ENCODE data around the gene PLEKHG3. TPM values are rescaled to one million over a fixed set of nuclear protein-coding genes. Genes with fewer than 3 reads are reported as not detected.
A peak's percentile ranks its signal among the peaks of the same experiment; 100 is the strongest.

Gene PLEKHG3
- total RNA-seq, 1 experiment from 2014 or later, result 75.3 TPM

- no peak overlapping the region for H3K27ac Mint-ChIP-seq
Measured at GRCh38 chr14:64790478-64790877, 86.3 kb downstream of the PLEKHG3 start.

GRCh38 chr14:64792231-64792630 is 88.0 kb downstream of the PLEKHG3 start:
- POLR2A ChIA-PET, result interaction anchor here (0.5 kb wide), 1 partner anchor 257 kb away, joined by 3 read pairs; no protein-coding TSS in a partner anchor
- CTCF ChIA-PET, result interaction anchor here (1.0 to 3.4 kb wide), 6 partner anchors 8 to 100 kb away, joined by 3 to 21 read pairs (median 8); no protein-coding TSS in a partner anchor
- ATAC-seq (no peak), DNase-seq (ENCODE audit: low spot score) (no peak)
- peaks cover 14% of the 10 kb centered on the region for H3K4me1 Mint-ChIP-seq
- no peak overlapping the region for H3K4me3 Mint-ChIP-seq
- no peaks in the 10 kb centered on the region; the same call in 1 of the 2 replicates for H3K27me3 Mint-ChIP-seq (ENCODE audit: low read depth)
- TF ChIP-seq MAX (CRISPR knock-in tag; IDR thresholded peaks at IDR 0.05) (no peak), CDX4 (CRISPR knock-in tag; IDR thresholded peaks at IDR 0.05; ENCODE audit: borderline replicate concordance) (no peak), JAZF1 (CRISPR knock-in tag; IDR thresholded peaks at IDR 0.05) (no peak), CBFB (CRISPR knock-in tag; IDR thresholded peaks at IDR 0.05; ENCODE audit: low read depth) (no peak), SP1 (CRISPR knock-in tag; conservative IDR thresholded peaks at IDR 0.05) (no peak), AR (CRISPR knock-in tag; IDR thresholded peaks at IDR 0.05) (no peak)
- no peak overlapping the region for H3K27ac Mint-ChIP-seq
- H3K9me3 Mint-ChIP-seq, result no peaks in the 10 kb centered on the region
- H3K36me3 Mint-ChIP-seq, result no peaks in the 10 kb centered on the region

More at GRCh38 chr14:64790478-64790877, 86.3 kb downstream of the PLEKHG3 start:
- Mint-ChIP-seq H3K9me3 (no peaks in the 10 kb centered on the region), H3K4me1 (peaks cover 14% of the 10 kb centered on the region), H3K36me3 (no peaks in the 10 kb centered on the region), H3K27me3 (ENCODE audit: low read depth) (no peaks in the 10 kb centered on the region; the same call in 1 of the 2 replicates), H3K4me3 (no peak overlapping the region)
- ATAC-seq, result peak; percentile 83
- TF ChIP-seq IRF2 (CRISPR knock-in tag; IDR thresholded peaks at IDR 0.05; ENCODE audit: borderline replicate concordance, low read depth) (no peak), ZNF219 (CRISPR knock-in tag; IDR thresholded peaks at IDR 0.05; ENCODE audit: borderline replicate concordance) (no peak), SMAD4 (CRISPR knock-in tag; IDR thresholded peaks at IDR 0.05) (no peak), MXD4 (CRISPR knock-in tag; IDR thresholded peaks at IDR 0.05; ENCODE audit: borderline replicate concordance) (no peak), STAT6 (CRISPR knock-in tag; conservative IDR thresholded peaks at IDR 0.05; ENCODE audit: low read depth) (no peak), ZNF425 (CRISPR knock-in tag; conservative IDR thresholded peaks at IDR 0.05) (no peak), CREM (CRISPR knock-in tag; IDR thresholded peaks at IDR 0.05) (no peak), FOXK1 (CRISPR knock-in tag; IDR thresholded peaks at IDR 0.05) (no peak), NFE2L1 (CRISPR knock-in tag; IDR thresholded peaks at IDR 0.05) (no peak), ZNF317 (CRISPR knock-in tag; IDR thresholded peaks at IDR 0.05; ENCODE audit: borderline replicate concordance, low read depth) (no peak)
- TF ChIP-seq, protein P1, sequence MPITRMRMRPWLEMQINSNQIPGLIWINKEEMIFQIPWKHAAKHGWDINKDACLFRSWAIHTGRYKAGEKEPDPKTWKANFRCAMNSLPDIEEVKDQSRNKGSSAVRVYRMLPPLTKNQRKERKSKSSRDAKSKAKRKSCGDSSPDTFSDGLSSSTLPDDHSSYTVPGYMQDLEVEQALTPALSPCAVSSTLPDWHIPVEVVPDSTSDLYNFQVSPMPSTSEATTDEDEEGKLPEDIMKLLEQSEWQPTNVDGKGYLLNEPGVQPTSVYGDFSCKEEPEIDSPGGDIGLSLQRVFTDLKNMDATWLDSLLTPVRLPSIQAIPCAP (CRISPR knock-in tag; IDR thresholded peaks at IDR 0.05), result no peak
- no peak for DNase-seq (ENCODE audit: low spot score)
- CTCF ChIA-PET, result interaction anchor here (0.7 to 3.4 kb wide), 6 partner anchors 10 to 120 kb away, joined by 3 to 21 read pairs (median 5); no protein-coding TSS in a partner anchor
- POLR2A ChIA-PET, result no interaction called here

Measured in WTC11 (cell line).